ENCODE measurements around the gene CD52. TPM values are rescaled to one million over a fixed set of nuclear protein-coding genes. Genes with fewer than 3 reads are reported as not detected.
A peak's percentile ranks its signal among the peaks of the same experiment; 100 is the strongest.

The CD52 gene
- total RNA-seq, 4 donors from 2014 or later: 1.8 to 2.7 (median 2.2) TPM; not detected in 1

DNA sequence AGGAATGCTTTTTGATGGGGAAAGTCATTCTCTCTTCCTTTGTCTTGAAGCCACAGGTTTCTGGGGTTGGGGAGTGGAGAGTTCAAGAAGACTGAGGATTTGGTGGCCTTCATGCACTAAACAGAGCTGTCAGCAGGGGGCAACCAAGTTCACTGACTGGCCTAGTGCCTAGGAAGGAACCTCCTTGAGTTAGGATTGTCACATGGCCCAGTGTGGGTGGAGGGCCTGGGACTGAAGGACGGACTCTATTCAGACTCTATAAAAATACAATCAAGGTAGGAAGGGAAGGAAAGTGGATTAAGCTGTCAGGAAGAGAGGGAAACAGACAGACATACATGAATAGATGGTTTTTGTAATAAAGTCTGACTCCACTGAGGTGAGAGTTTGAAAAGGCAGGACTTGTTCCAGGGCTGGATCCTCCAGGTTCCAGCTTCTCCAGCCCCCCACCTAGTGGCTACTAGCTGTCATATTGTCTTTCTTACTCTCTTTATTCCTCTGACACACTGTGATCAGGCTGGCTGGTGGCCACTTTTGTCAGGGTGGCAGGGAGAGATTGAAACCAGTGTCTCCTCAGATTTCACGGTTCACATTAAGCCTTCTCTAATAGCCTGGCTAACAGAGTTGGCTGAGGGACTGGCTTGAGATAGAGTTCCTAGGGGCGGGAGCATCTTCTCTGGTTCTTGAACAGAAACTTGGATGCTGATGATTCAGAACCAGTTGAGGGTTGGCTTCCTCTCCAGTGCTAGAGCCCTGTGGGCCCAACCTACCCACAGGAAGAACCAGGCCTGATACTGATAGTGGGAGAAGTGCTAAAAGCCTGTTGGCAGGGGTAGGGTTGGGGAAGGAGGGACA, 42.0 kb upstream of the CD52 start:
- Histone ChIP-seq H3K9me3 (no peaks in the 10 kb centered on the region), H3K4me1 (peaks cover 0 to 52% (median 36%) of the 10 kb centered on the region in 3 donors), H3K27me3 (no peaks in the 10 kb centered on the region), H3K36me3 (peaks cover 0 to 20% of the 10 kb centered on the region in 2 donors), H3K27ac (peak overlapping the region; percentile 55 to 97 (median 95)), H3K4me3 (no peak overlapping the region)
- ATAC-seq: peak; percentile 70
- TF ChIP-seq POLR2A (IDR thresholded peaks at IDR 0.05) (no peak), POLR2AphosphoS5 (IDR thresholded peaks at IDR 0.05) (peak; percentile 57)
- TF ChIP-seq, protein P1, sequence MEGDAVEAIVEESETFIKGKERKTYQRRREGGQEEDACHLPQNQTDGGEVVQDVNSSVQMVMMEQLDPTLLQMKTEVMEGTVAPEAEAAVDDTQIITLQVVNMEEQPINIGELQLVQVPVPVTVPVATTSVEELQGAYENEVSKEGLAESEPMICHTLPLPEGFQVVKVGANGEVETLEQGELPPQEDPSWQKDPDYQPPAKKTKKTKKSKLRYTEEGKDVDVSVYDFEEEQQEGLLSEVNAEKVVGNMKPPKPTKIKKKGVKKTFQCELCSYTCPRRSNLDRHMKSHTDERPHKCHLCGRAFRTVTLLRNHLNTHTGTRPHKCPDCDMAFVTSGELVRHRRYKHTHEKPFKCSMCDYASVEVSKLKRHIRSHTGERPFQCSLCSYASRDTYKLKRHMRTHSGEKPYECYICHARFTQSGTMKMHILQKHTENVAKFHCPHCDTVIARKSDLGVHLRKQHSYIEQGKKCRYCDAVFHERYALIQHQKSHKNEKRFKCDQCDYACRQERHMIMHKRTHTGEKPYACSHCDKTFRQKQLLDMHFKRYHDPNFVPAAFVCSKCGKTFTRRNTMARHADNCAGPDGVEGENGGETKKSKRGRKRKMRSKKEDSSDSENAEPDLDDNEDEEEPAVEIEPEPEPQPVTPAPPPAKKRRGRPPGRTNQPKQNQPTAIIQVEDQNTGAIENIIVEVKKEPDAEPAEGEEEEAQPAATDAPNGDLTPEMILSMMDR (IDR thresholded peaks at IDR 0.05): peak; percentile 86 to 91 (median 88)
- WGBS, 2 donors (ENCODE audit: low coverage in 1 of 2): 0% methylated on average over 2 of the region's 3 CpGs; no CpG with 5 or more reads in 1 of the 2 donors

DNA sequence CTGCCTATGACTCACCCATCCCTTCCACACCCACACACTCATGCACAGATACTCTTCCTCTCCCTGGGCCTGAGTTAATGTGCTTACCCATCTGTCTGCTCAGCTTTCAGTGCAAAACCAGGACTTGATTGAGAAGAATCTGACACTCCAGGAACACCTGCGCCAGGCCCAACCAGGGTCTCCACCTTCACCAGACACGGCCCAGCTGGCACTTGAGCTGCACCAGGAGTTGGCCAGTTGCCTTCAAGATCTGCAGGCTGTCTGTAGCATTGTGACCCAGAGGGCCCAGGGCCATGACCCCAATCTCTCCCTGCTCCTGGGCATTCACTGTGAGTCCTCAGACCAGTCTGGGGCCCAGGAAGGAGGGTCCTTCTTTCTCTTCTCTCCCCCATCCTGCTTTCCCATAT, 41.3 kb upstream of the CD52 start:
- no peaks in the 10 kb centered on the region for H3K27me3 ChIP-seq
- peaks cover 0 to 59% (median 42%) of the 10 kb centered on the region in 3 donors for H3K4me1 ChIP-seq
- H3K27ac ChIP-seq: peak overlapping the region in 3 of 4 donors; percentile 95 to 97 (median 95)
- WGBS, 2 donors (ENCODE audit: low coverage in 1 of 2): no CpG with 5 or more reads among the region's 2 CpGs
- no peaks in the 10 kb centered on the region for H3K9me3 ChIP-seq
- no peak overlapping the region for H3K4me3 ChIP-seq
- H3K36me3 ChIP-seq: peaks cover 0 to 15% of the 10 kb centered on the region in 2 donors
- no peak for ATAC-seq
- TF ChIP-seq, protein P1 (IDR thresholded peaks at IDR 0.05): no peak
- TF ChIP-seq POLR2AphosphoS5 (IDR thresholded peaks at IDR 0.05) (no peak), EP300 (IDR thresholded peaks at IDR 0.05) (no peak), POLR2A (IDR thresholded peaks at IDR 0.05) (no peak)

DNA sequence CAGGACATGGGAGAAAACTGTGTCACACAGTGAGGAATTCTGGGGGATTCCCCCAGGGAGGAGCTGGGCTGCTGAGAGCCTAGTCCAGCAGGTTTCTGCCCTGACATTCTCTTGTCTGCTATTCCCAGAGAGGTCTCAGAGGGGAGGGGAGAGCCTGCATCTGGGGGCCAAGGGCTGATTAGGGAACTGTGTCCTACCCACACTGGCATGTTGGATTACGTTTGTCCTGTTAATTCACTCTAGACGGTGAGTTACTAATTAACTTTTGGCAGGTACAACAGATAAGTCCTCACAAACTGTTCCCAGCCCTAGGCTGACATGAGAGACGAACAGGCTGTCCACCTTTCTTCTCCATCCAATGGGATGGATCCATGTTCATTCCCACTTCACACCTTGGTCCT, 40.5 kb upstream of the CD52 start:
- WGBS, 2 donors (ENCODE audit: low coverage in 1 of 2): 100% methylated on average over 1 of the region's 3 CpGs; no CpG with 5 or more reads in 1 of the 2 donors
- peaks cover 0 to 6% of the 10 kb centered on the region in 2 donors for H3K36me3 ChIP-seq
- H3K9me3 ChIP-seq: no peaks in the 10 kb centered on the region
- no peaks in the 10 kb centered on the region for H3K27me3 ChIP-seq
- TF ChIP-seq POLR2AphosphoS5 (IDR thresholded peaks at IDR 0.05) (no peak), POLR2A (IDR thresholded peaks at IDR 0.05) (no peak), EP300 (IDR thresholded peaks at IDR 0.05) (no peak)
- TF ChIP-seq, protein P1 (IDR thresholded peaks at IDR 0.05): no peak
- H3K4me1 ChIP-seq: peaks cover 0 to 67% (median 49%) of the 10 kb centered on the region in 3 donors
- peak overlapping the region in 3 of 4 donors; percentile 95 to 97 (median 95) for H3K27ac ChIP-seq
- no peak for ATAC-seq
- H3K4me3 ChIP-seq: no peak overlapping the region

DNA sequence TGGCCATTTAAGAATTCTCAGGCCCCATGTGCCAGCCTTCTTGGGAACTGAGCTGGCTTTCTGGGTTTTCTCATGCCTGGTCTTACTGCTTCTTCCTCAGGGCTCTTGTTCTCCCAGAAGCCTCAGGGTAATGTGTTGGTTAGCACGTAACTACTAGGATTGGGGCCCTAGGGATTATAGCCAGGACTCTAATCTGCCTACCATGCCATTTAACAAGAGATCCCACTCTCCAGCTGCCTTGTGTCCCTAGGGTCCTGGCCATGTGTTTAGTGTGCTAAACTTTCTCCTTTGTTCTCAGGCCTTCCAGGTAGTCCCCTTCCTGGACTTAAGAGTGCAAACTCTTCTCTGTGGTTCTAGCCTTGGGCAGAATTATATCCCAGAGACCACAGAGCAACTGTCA, 40.0 kb upstream of the CD52 start:
- no peak for ATAC-seq
- peak overlapping the region in 3 of 4 donors; percentile 95 to 97 (median 95) for H3K27ac ChIP-seq
- H3K4me3 ChIP-seq: no peak overlapping the region
- H3K9me3 ChIP-seq: no peaks in the 10 kb centered on the region
- H3K27me3 ChIP-seq: no peaks in the 10 kb centered on the region
- peaks cover 0 to 72% (median 49%) of the 10 kb centered on the region in 3 donors for H3K4me1 ChIP-seq
- peaks cover 0 to 6% of the 10 kb centered on the region in 2 donors for H3K36me3 ChIP-seq
- 75% methylated on average over 1 of the region's 1 CpG; no CpG with 5 or more reads in 1 of the 2 donors for WGBS, 2 donors (ENCODE audit: low coverage in 1 of 2)
- TF ChIP-seq POLR2AphosphoS5 (IDR thresholded peaks at IDR 0.05) (no peak), EP300 (IDR thresholded peaks at IDR 0.05) (no peak), POLR2A (IDR thresholded peaks at IDR 0.05) (no peak)
- TF ChIP-seq, protein P1 (IDR thresholded peaks at IDR 0.05): no peak

All from gastroesophageal sphincter (tissue), 4 donors.